ENCODE data around the gene HPN.
"Not testable (repeated sequence)": the region's sequence is repeated elsewhere in the genome, so short reads cannot be mapped to it uniquely, and the experiment has no call there.

HPN gene

DNA sequence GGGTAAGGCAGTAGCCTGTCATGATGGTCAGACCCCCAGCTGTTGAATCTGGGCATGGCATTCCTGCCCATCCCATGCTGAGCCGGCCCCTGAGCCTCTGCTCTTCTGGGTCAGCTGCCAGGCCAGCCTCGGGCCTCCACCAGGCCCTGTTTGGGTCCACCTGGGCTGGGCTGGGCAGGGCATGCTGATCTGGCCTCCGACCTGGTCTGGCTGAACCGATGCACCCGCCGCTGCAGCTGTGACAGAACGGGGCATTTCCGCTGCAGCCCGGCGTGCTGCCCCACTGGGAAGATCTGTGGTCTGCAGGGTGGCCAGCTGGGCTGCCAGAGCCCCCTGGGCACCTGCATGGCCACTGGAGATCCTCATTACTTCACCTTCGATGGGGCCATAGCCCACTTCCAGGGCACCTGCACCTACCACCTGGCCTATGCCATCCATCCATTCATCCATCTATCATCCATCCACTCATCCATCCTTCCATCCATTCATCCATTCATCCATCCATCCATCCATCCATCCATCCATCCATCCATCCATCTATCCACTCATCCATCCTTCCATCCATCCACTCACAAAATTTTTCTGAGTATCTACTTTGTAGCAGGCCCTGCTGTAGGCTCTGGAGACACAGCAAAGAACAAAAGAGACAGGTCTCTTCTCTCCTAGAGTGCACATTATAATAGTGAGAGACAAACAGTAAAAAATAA, 52.6 kb downstream of the HPN start:
- Histone ChIP-seq H3K9me3 (ENCODE audit: control insufficient read depth, insufficient read depth, low read length) (no peaks in the 10 kb centered on the region), H3K9ac (ENCODE audit: low read depth, low read length) (no peak overlapping the region), H3K36me3 (ENCODE audit: insufficient read depth, low read length) (no peaks in the 10 kb centered on the region), H3K4me1 (ENCODE audit: insufficient read depth, low read length) (peaks cover 9% of the 10 kb centered on the region; the same call in 1 of the 2 replicates)

DNA sequence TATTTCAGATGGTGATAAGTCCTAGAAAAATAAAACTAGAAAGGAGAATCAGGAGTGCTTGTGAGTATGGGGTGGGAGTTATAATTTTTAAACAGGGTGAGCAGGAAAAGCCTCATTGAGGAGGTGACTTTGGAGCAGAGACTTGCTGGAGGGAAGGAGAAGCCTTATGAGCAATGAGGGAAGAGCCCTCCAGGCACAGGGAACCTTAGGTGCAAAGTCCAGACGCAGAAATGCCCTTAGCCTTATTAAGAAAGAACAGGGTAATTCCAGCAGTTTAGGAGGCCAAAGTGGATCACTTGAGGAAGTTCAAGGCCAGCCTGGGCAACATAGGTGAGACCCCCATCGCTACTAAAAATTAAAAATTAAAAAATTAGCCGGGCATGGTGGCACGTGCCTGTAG, 53.1 kb downstream of the HPN start:
- H3K4me1 ChIP-seq (ENCODE audit: insufficient read depth, low read length) = peaks cover 9% of the 10 kb centered on the region; the same call in 1 of the 2 replicates
- no peaks in the 10 kb centered on the region for H3K9me3 ChIP-seq (ENCODE audit: control insufficient read depth, insufficient read depth, low read length)
- H3K36me3 ChIP-seq (ENCODE audit: insufficient read depth, low read length) = no peaks in the 10 kb centered on the region
- no peak overlapping the region for H3K9ac ChIP-seq (ENCODE audit: low read depth, low read length)

DNA sequence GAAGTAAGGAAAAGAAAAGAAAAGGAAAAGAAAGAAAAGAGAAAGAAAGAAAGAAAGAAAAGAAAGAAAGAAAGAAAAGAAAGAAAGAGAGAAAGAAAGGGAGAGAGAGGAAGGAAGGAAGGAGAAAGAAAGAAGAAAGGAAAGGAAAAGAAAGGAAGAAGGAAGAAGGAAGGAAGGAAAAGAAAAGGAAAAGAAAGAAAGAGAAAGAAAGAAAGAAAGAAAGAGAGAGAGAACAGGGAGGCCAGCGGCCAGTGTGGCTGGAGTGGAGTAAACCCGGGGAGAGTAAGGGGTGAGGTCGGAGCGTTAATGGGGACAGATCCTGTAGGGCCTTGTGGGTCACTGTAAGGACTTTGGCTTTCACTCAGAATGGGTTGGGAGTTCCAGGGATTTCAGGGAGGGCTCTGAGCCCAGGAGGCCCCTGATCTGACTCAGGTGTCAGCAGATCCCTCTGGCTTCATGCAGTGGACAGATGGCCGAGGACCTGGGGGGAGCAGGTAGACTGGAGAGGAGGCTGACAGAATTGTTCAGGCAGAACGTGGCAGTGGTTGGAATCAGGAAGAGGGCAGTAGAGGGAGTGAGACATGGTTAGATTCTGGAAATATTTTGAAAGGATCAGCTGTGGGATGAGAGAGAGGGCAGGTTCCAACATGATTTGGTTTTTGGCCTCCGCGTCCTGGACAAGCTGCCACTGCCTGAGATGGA, 54.3 kb downstream of the HPN start:
- Histone ChIP-seq H3K36me3 (ENCODE audit: insufficient read depth, low read length) (no peaks in the 10 kb centered on the region), H3K4me1 (ENCODE audit: insufficient read depth, low read length) (peaks cover 6% of the 10 kb centered on the region; the same call in 1 of the 2 replicates), H3K9me3 (ENCODE audit: control insufficient read depth, insufficient read depth, low read length) (no peaks in the 10 kb centered on the region), H3K9ac (ENCODE audit: low read depth, low read length) (no peak overlapping the region)

DNA sequence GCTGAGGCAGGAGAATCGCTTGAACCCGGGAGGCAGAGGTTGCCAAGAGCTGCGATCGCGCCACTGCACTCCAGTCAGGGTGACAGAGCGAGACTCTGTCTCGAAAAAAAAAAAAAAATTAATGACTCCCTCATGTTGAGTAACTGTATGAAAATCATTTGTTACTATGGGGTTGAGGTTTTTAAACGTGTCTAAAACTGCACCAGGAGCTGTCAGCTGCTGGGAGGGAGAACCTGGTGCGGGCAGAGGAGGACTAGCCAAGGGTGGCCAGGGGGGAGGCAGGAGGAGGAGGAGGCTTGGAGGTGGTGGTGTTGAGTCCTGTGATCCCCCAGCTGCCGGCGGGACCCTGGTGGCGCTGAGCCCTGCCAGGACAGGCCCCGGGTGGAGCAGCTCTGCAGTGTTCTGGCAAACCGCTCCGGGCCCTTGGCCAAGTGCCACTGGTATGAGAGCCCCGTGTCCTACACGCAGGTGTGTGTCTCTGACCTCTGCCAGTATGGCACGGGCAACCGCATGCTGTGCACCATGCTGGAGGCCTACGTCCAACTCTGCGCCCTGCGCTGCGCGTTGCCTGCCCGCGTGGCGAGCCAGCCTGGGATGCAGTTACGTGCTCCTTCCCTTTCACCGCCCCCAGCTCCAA, 57.0 kb downstream of the HPN start:
- no peak overlapping the region for H3K9ac ChIP-seq (ENCODE audit: low read depth, low read length)
- peaks cover 6% of the 10 kb centered on the region; the same call in 1 of the 2 replicates for H3K4me1 ChIP-seq (ENCODE audit: insufficient read depth, low read length)
- no peaks in the 10 kb centered on the region for H3K36me3 ChIP-seq (ENCODE audit: insufficient read depth, low read length)
- H3K9me3 ChIP-seq (ENCODE audit: control insufficient read depth, insufficient read depth, low read length) = no peaks in the 10 kb centered on the region

DNA sequence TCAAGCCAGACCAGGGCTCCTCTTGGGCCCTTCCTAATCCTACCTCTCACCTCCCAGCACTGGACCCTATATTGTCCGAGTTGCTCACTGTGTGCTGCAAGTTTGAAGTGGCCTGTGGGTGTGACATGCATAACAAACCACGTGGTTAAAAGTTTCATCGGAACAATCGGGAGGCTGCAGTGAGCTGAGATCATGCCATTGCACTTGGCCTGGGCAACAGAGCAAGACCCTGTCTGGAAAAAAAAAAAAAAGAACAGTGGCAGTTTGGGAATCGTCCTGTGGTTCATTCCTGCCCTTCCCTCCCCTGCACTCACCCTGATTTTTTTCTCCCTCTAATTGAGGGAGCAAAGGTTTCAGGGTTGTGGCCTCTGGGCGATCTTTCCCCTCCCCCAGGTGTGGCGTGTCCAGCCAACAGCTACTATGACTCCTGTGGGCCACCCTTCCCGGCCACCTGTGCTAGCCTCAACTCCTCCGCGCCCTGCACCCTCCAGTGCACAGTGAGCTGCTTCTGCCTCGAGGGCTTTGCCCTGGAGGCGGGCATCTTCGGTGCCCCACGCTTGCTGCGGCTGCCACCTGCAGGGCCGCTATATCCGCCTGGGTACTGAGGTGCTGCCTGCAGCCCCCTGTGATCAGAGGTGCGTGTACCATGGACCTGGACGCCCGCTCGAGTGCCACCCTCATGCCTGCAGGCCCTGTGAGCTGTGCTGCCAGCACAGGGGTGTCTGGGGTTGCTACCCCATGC, 57.8 kb downstream of the HPN start:
- H3K9ac ChIP-seq (ENCODE audit: low read depth, low read length) = no peak overlapping the region
- H3K36me3 ChIP-seq (ENCODE audit: insufficient read depth, low read length) = no peaks in the 10 kb centered on the region
- H3K4me1 ChIP-seq (ENCODE audit: insufficient read depth, low read length) = peaks cover 6% of the 10 kb centered on the region; the same call in 1 of the 2 replicates
- no peaks in the 10 kb centered on the region for H3K9me3 ChIP-seq (ENCODE audit: control insufficient read depth, insufficient read depth, low read length)

DNA sequence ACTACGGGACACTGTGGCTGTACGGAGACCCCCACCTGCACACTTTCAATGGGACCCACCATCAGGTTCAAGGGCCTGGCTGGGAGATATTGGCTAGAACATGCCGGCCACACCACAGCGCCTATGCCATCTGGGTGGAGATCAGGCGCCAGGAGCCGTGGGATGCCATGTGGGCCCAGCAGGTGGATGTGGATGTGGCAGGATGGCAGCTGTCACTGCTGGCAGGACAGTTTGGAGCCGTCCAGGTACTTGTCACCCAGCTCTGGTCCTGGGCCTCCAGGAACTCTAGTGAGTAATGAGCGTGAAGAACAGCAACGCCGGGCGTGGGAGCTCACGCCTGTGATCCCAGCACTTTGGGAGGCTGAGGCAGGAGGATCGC, 58.4 kb downstream of the HPN start:
- H3K4me1 ChIP-seq (ENCODE audit: insufficient read depth, low read length) = peaks cover 6% of the 10 kb centered on the region; the same call in 1 of the 2 replicates
- no peaks in the 10 kb centered on the region for H3K9me3 ChIP-seq (ENCODE audit: control insufficient read depth, insufficient read depth, low read length)
- no peaks in the 10 kb centered on the region for H3K36me3 ChIP-seq (ENCODE audit: insufficient read depth, low read length)
- H3K9ac ChIP-seq (ENCODE audit: low read depth, low read length) = no peak overlapping the region

DNA sequence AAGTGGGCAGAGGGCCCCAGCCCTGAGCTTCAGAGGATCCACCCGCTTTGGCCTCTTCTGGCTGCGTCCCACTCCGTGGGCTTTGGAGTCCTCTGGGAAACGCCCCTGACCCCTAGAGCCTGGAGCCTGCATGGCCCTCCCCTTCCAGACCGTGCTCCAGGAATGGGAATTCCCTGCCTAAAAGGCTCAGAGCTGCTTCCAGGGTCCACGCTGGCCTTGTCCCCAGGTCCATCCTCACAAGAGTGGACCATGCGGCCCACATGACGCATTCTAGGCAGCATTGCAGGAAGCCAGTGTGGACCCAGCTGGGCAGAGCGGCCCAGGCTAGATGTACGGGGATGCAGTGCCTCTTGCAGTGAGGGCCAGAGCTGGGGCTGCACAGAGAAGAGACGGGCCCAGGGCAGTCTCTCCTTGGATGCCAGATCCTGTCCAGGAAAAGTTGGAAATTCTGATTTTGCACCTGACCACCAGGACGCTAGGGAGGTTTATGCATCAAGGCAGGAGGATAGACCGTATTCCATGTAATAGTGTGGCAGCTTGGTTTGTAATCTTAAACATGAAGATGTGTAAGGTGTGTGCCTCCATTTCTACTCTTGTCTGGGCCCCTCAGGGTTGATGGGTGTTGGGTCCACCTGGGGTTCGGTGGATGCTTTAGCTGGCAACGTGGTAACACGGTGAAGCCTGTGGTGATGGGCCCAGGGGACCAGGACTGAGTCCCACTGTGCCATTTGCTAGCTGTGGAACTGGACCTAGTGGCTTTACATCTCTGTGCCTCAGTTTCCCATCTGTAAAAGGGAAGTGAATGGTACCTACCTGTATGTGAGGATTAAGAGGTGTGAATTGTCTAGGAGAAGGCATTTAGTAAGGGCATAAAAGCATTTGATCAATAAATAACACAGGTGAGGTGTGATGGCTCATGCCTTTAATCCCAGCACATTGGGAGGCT, 59.3 kb downstream of the HPN start:
- no peaks in the 10 kb centered on the region for H3K36me3 ChIP-seq (ENCODE audit: insufficient read depth, low read length)
- H3K4me1 ChIP-seq (ENCODE audit: insufficient read depth, low read length) = peaks cover 6% of the 10 kb centered on the region; the same call in 1 of the 2 replicates
- H3K9me3 ChIP-seq (ENCODE audit: control insufficient read depth, insufficient read depth, low read length) = no peaks in the 10 kb centered on the region
- H3K9ac ChIP-seq (ENCODE audit: low read depth, low read length) = no peak overlapping the region

DNA sequence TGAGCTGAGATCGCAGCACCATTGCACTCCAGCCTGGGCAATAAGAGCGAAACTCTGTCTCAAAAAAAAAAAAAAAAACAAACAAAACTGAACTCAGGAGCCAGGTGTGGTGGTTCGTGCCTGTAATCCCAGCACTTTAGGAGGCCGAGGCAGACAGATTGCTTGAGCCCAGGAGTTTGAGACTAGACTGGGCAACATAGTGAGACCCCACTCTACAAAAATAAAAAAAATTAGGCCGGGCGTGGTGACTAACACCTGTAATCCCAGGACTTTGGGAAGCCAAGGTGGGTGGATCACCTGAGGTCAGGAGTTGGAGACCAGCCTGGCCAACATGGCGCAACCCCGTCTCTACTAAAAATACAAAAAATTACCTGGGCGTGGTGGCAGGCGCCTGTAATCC, 60.4 kb downstream of the HPN start:
- H3K9me3 ChIP-seq (ENCODE audit: control insufficient read depth, insufficient read depth, low read length); H3K36me3 ChIP-seq (ENCODE audit: insufficient read depth, low read length); H3K4me1 ChIP-seq (ENCODE audit: insufficient read depth, low read length); H3K9ac ChIP-seq (ENCODE audit: low read depth, low read length): not testable (repeated sequence)

DNA sequence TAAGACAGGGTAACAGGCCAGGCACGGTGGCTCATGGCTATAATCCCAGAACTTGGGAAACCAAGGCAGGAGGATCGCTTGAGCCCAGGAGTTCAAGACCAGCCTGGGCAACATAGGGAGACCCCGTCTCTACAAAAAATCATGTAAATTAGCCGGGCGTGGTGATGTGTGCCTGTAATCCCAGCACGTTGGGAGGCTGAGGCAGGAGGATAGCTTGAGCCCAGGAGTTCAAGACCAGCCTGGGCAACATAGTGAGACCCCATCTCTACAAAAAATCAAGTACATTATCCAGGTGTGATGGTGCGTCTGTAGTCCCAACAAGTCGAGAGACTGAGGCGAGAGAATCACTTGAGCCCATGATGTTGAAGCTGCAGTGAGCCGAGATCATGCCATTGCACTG, 62.1 kb downstream of the HPN start:
- not testable (repeated sequence) for H3K36me3 ChIP-seq (ENCODE audit: insufficient read depth, low read length); H3K9ac ChIP-seq (ENCODE audit: low read depth, low read length); H3K4me1 ChIP-seq (ENCODE audit: insufficient read depth, low read length); H3K9me3 ChIP-seq (ENCODE audit: control insufficient read depth, insufficient read depth, low read length)

DNA sequence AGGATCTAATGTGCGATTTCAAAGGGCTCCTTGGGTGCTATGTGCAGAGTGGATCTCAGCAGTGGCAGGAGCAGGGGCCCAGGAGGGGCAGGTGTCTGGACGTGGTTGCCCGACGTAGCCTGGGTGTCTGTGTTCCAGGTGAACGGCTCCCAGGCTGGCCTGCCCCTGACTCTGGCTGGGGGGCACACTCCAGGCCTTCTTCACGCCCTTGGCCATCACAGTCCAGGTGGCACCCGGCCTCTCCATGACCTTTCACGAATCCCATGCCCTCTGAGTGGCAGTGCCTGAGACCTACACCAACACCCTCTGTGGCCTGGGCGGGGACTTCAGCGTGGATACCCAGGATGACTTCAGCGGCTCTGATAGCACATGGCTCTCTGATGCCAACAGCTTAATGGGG, 62.8 kb downstream of the HPN start:
- Histone ChIP-seq H3K9ac (ENCODE audit: low read depth, low read length) (no peak overlapping the region), H3K9me3 (ENCODE audit: control insufficient read depth, insufficient read depth, low read length) (no peaks in the 10 kb centered on the region), H3K4me1 (ENCODE audit: insufficient read depth, low read length) (peaks cover 3% of the 10 kb centered on the region; the same call in 1 of the 2 replicates), H3K36me3 (ENCODE audit: insufficient read depth, low read length) (no peaks in the 10 kb centered on the region)

DNA sequence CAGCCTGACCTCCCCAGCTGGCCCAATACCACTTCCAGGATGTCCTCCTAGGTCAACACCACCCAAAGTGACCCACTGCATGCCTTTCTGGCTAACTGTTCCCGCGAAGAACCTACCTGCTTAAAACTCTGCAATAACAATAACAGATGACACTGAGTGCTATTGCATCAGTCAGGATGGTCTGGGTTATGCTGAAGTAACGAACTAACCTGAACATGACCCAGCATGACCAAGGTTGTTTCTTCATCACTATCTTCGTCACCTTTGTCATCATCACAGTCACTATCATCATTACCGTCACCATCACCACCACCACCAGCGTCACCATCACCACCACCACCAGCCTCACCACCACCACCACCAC, 63.5 kb downstream of the HPN start:
- no peak overlapping the region for H3K9ac ChIP-seq (ENCODE audit: low read depth, low read length)
- peaks cover 3% of the 10 kb centered on the region; the same call in 1 of the 2 replicates for H3K4me1 ChIP-seq (ENCODE audit: insufficient read depth, low read length)
- H3K9me3 ChIP-seq (ENCODE audit: control insufficient read depth, insufficient read depth, low read length) = no peaks in the 10 kb centered on the region
- no peaks in the 10 kb centered on the region for H3K36me3 ChIP-seq (ENCODE audit: insufficient read depth, low read length)

DNA sequence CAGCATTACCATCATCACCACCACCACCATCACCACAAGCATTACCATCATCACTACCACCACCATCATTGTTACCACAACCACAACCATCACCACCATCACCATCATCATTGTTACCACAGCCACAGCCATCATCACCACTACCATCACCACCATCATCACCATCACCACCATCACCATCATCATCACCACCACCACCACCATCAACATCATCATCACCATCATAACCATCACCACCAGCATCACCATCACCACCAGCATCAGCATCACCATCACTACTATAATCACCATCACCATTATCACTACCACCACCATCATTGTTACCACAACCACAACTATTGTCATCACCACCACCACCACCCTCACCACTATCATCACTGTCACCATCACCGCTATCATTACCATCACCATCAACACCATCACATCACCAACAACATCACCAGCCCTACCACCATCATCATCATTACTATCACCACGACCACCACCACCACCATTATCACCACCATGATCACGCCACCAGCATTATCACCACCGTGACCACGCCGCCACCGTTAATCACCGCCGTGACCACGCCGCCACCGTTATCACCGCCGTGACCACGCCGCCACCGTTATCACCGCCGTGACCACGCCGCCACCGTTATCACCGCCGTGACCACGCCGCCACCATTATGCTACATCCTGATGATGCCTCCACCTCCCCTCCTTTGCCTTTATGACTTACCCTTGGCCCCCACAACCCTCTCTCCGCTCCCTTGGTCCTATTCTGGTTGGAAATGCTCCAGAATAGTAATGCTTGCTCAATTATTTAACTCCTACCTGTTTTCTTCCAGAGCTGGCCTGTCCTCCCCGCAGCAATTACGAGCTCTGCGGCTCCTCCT, 64.1 kb downstream of the HPN start:
- Histone ChIP-seq H3K36me3 (ENCODE audit: insufficient read depth, low read length) (no peaks in the 10 kb centered on the region), H3K9ac (ENCODE audit: low read depth, low read length) (no peak overlapping the region), H3K9me3 (ENCODE audit: control insufficient read depth, insufficient read depth, low read length) (no peaks in the 10 kb centered on the region), H3K4me1 (ENCODE audit: insufficient read depth, low read length) (peaks cover 5% of the 10 kb centered on the region; the same call in 1 of the 2 replicates)

DNA sequence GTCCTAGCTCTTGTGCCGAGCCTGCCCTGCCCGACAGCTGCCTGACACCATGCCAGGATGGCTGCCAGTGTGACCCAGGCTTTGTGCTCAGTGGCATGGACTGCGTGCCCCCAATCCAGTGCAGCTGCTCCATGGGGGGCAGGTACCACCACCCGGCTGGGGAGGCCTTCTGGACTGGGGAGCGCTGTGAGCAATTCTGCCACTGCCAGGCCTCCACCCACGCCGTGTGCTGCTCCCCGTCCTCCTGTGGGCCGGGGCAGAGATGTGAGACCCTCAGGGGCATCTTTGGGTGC, 64.7 kb downstream of the HPN start:
- Histone ChIP-seq H3K9ac (ENCODE audit: low read depth, low read length) (no peak overlapping the region), H3K36me3 (ENCODE audit: insufficient read depth, low read length) (no peaks in the 10 kb centered on the region), H3K4me1 (ENCODE audit: insufficient read depth, low read length) (peaks cover 8% of the 10 kb centered on the region; the same call in 1 of the 2 replicates), H3K9me3 (ENCODE audit: control insufficient read depth, insufficient read depth, low read length) (no peaks in the 10 kb centered on the region)

All from ES-I3 (cell line).